OCI-LY3 (cell line): ENCODE data around the gene PDYN.

Experiments
- H2AFZ ChIP-seq: fragments of 200-600, 300-600 bp; shearing (Covaris generic); 2 replicates; pipeline ENCODE4 v1.6.0; 2014; ENCODE audit warnings: antibody characterized with exemption, low read depth, low read length
- H3K27ac ChIP-seq: fragments of 200-600, 300-600 bp; sonication (generic); 2 replicates; pipeline ENCODE4 v1.5.1; 2014; ENCODE audit warnings: mild to moderate bottlenecking, low read length, moderate library complexity, mixed read lengths
- H3K27me3 ChIP-seq: fragments of 200-600, 300-600 bp; sonication (generic); 2 replicates; pipeline ENCODE4 v1.6.1; 2014; ENCODE audit warnings: low read depth, low read length, mixed read lengths
- H3K36me3 ChIP-seq: fragments of 200-600, 300-600 bp; sonication (generic); replicated peaks from 2 replicates; pipeline ENCODE3; 2014; ENCODE audit warnings: low read depth, low read length, mixed read lengths
- H3K4me1 ChIP-seq: fragments of 300-600, 200-600 bp; sonication (generic); 2 replicates; pipeline ENCODE4 v1.6.1; 2014; ENCODE audit warnings: low read length, mixed read lengths
- H3K4me2 ChIP-seq: fragments of 200-600, 300-600 bp; sonication (generic); 2 replicates; pipeline ENCODE4 v1.6.1; 2014; ENCODE audit warnings: low read length, mixed read lengths
- H3K4me3 ChIP-seq: fragments of 300-600, 200-600 bp; sonication (generic); 2 replicates; pipeline ENCODE4 v1.5.1; 2014; ENCODE audit warnings: antibody characterized with exemption, mild to moderate bottlenecking, low read length, moderate library complexity
- H3K79me2 ChIP-seq: fragments of 300-600, 200-600 bp; shearing (Covaris generic); 2 replicates; pipeline ENCODE4 v1.6.1; 2014; ENCODE audit warnings: mild to moderate bottlenecking, low read length, mixed read lengths
- H3K9ac ChIP-seq: fragments of 300-600, 200-600 bp; shearing (Covaris generic); 2 replicates; pipeline ENCODE4 v1.6.0; 2014; ENCODE audit warnings: mild to moderate bottlenecking, low read length, moderate library complexity
- H3K9me3 ChIP-seq: fragments of 200-600, 300-600 bp; shearing (Covaris generic); 2 replicates; pipeline ENCODE4 v1.6.1; 2014; ENCODE audit warnings: low read length, mixed read lengths; ENCODE audit not compliant: insufficient read depth
- H4K20me1 ChIP-seq: fragments of 200-600, 300-600 bp; sonication (generic); 2 replicates; pipeline ENCODE4 v1.6.1; 2016; ENCODE audit warnings: low read length, mixed read lengths; ENCODE audit not compliant: insufficient read depth
- EZH2phosphoT487 ChIP-seq: fragments of 200-600 bp; shearing (Covaris generic); IDR thresholded peaks from 2 replicates; pipeline ENCODE4 v1.6.1; 2018; ENCODE audit warnings: antibody characterized with exemption, mixed run types, low read depth
- TF ChIP-seq, protein P1 (sequence below): fragments of 200-600, 300-600 bp; sonication (generic); IDR thresholded peaks from 2 replicates; pipeline ENCODE4 v1.5.1; 2014; ENCODE audit warnings: antibody characterized with exemption, low read length, low read depth

The PDYN gene

DNA sequence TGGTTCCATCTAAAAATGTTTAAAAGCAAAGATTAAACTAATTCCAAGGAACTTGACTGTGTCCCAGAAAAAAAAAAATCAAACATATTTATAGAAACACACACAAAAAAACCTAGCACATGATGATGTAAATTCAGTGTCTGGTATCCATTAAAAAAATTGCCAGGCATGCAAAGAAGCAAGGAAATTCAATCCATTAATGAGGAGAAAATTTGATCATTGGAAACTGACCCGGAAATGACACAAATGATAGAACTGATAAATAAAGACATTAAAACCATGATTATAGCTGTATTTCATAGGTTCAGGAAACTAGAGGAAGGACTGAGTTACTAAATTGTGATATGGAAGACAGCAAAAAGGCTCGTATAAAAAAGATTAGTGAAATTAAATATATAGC lies 34.7 kb downstream of the PDYN start:
- H3K4me1 ChIP-seq = peaks cover 8% of the 10 kb centered on the region
- H3K27me3 ChIP-seq = peaks cover 19% of the 10 kb centered on the region; the same call in 1 of the 2 replicates
- no peak overlapping the region for H3K4me2 ChIP-seq
- H3K4me3 ChIP-seq = no peak overlapping the region
- TF ChIP-seq, protein P1, sequence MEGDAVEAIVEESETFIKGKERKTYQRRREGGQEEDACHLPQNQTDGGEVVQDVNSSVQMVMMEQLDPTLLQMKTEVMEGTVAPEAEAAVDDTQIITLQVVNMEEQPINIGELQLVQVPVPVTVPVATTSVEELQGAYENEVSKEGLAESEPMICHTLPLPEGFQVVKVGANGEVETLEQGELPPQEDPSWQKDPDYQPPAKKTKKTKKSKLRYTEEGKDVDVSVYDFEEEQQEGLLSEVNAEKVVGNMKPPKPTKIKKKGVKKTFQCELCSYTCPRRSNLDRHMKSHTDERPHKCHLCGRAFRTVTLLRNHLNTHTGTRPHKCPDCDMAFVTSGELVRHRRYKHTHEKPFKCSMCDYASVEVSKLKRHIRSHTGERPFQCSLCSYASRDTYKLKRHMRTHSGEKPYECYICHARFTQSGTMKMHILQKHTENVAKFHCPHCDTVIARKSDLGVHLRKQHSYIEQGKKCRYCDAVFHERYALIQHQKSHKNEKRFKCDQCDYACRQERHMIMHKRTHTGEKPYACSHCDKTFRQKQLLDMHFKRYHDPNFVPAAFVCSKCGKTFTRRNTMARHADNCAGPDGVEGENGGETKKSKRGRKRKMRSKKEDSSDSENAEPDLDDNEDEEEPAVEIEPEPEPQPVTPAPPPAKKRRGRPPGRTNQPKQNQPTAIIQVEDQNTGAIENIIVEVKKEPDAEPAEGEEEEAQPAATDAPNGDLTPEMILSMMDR = no peak
- no peak for TF ChIP-seq EZH2phosphoT487
- H3K79me2 ChIP-seq = no peaks in the 10 kb centered on the region
- no peaks in the 10 kb centered on the region for H3K9me3 ChIP-seq
- no peak overlapping the region for H3K27ac ChIP-seq
- H4K20me1 ChIP-seq = no peaks in the 10 kb centered on the region
- no peak overlapping the region for H3K9ac ChIP-seq
- H2AFZ ChIP-seq = no peak overlapping the region
- no peaks in the 10 kb centered on the region for H3K36me3 ChIP-seq

DNA sequence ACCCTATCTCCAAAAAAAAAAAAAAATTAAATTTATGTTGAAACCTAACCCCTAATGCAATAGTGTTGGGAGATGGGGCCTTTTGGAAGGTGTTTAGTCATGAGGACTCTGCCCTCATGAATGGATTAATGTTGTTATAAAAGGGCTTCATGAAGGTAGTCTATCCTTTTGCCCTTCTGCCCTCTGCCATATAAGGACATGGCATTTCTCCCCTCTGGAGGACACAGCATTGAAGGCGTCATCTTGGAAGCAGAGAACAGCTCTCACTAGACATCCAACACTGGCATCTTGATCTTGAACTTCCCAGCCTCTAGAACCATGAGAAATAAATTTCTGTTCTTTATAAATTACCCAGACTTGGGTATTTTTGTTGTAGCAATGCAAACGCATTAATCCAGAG lies 35.4 kb downstream of the PDYN start:
- no peaks in the 10 kb centered on the region for H3K36me3 ChIP-seq
- H2AFZ ChIP-seq = no peak overlapping the region
- H3K4me3 ChIP-seq = no peak overlapping the region
- no peaks in the 10 kb centered on the region for H3K9me3 ChIP-seq
- peaks cover 10% of the 10 kb centered on the region for H3K4me1 ChIP-seq
- H3K27me3 ChIP-seq = peaks cover 19% of the 10 kb centered on the region; the same call in 1 of the 2 replicates
- H3K27ac ChIP-seq = no peak overlapping the region
- no peak overlapping the region for H3K9ac ChIP-seq
- H3K79me2 ChIP-seq = no peaks in the 10 kb centered on the region
- H4K20me1 ChIP-seq = no peaks in the 10 kb centered on the region
- no peak for TF ChIP-seq EZH2phosphoT487
- TF ChIP-seq, protein P1 = no peak
- H3K4me2 ChIP-seq = no peak overlapping the region

DNA sequence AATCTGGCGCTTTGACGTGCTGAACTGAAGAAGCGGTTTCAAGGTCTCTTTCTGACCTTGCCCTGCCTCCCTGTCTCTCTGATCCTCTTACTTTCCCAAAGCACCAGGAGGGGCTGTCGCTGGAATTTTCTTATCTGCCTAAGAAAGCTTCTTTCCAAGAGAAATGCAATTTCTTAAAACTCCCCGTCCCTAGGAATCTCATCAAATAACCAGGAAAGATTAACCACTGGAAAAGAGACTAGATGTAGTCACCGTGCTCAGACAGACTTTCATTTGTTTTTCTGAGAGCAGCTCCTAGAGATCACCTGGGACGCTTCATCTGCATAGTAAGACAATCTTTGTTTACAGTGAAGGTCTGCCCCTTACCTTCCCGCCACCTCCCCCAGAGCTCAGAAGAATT lies 38.6 kb downstream of the PDYN start:
- no peak overlapping the region for H2AFZ ChIP-seq
- H3K79me2 ChIP-seq = no peaks in the 10 kb centered on the region
- H4K20me1 ChIP-seq = no peaks in the 10 kb centered on the region
- no peak overlapping the region for H3K27ac ChIP-seq
- TF ChIP-seq, protein P1 = no peak
- no peak for TF ChIP-seq EZH2phosphoT487
- H3K4me2 ChIP-seq = no peak overlapping the region
- H3K36me3 ChIP-seq = no peaks in the 10 kb centered on the region
- peaks cover 18% of the 10 kb centered on the region for H3K4me1 ChIP-seq
- H3K27me3 ChIP-seq = no peaks in the 10 kb centered on the region
- no peak overlapping the region for H3K9ac ChIP-seq
- H3K9me3 ChIP-seq = no peaks in the 10 kb centered on the region
- no peak overlapping the region for H3K4me3 ChIP-seq

DNA sequence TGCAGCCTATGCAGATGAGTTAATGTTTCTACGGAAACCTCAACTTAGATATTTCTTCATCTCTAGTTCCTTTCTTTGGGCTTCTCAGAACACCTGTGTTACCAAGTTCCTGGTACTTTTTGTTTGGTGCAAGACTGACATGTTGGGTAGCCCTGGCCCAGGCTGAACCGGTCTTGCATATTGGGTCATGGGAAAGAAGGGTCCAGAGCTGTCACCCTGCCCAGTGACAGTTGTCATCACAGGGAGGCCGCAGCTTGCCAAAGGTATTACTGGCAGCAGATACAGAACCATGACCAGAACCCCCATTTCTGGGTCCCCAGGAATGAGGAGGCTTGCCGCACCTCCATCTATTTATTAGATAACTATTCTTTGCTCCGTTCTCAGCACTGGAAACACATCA lies 40.2 kb downstream of the PDYN start:
- Histone ChIP-seq H3K9ac (no peak overlapping the region), H3K4me1 (peaks cover 18% of the 10 kb centered on the region), H3K36me3 (no peaks in the 10 kb centered on the region), H3K4me3 (peak overlapping the region; percentile 8; the same call in 1 of the 2 replicates), H3K27me3 (no peaks in the 10 kb centered on the region), H3K27ac (no peak overlapping the region), H3K79me2 (no peaks in the 10 kb centered on the region), H3K9me3 (no peaks in the 10 kb centered on the region), H3K4me2 (peak overlapping the region; percentile 34), H2AFZ (no peak overlapping the region), H4K20me1 (no peaks in the 10 kb centered on the region)
- TF ChIP-seq, protein P1 = no peak
- no peak for TF ChIP-seq EZH2phosphoT487
